GM12872 (cell line): ENCODE results near the gene ANKRD44.

Experiments used
- CTCF ChIP-seq: IDR thresholded peaks from 3 replicates; pipeline ENCODE4 v1.5.1; 2011; ENCODE audit warnings: low read depth, mild to moderate bottlenecking, low read length, moderate library complexity; ENCODE audit not compliant: insufficient read depth

The ANKRD44 gene

GRCh38 chr2:197265036-197265435 is 45.5 kb downstream of the ANKRD44 start:
- TF ChIP-seq CTCF: no peak

- no peak for TF ChIP-seq CTCF
Measured at GRCh38 chr2:197264332-197264731, 46.2 kb downstream of the ANKRD44 start.

- TF ChIP-seq CTCF: no peak
Measured at GRCh38 chr2:197263077-197263476, 47.5 kb downstream of the ANKRD44 start.

- TF ChIP-seq CTCF: no peak
Measured at GRCh38 chr2:197261808-197262226, 48.8 kb downstream of the ANKRD44 start.

- no peak for TF ChIP-seq CTCF
Measured at GRCh38 chr2:197259470-197259999, 51.0 kb downstream of the ANKRD44 start.

- no peak for TF ChIP-seq CTCF
Measured at GRCh38 chr2:197258580-197258979, 52.0 kb downstream of the ANKRD44 start.

- TF ChIP-seq CTCF: no peak
Measured at GRCh38 chr2:197256547-197257170, 53.9 kb downstream of the ANKRD44 start.
